Measurements from ENCODE around the gene GEMIN5. TPM values are rescaled to one million over a fixed set of nuclear protein-coding genes. Genes with fewer than 3 reads are reported as not detected.

GEMIN5 gene
- polyA plus RNA-seq, 1 of the 3 experiments (the other 2 are of a cell fraction) = 6.6 TPM

GRCh38 chr5:154881986-154882385, 56.0 kb downstream of the GEMIN5 start:
- ChIA-PET POLR2A (no interaction called here), CTCF (no interaction called here)
- TF ChIP-seq EZH2phosphoT487 (IDR thresholded peaks at IDR 0.05; ENCODE audit: borderline replicate concordance, low read depth) (no peak), MEF2A (IDR thresholded peaks at IDR 0.05; ENCODE audit: borderline replicate concordance, low read depth) (no peak), TEAD4 (IDR thresholded peaks at IDR 0.05; ENCODE audit: borderline replicate concordance, insufficient read depth) (no peak), CTCF (IDR thresholded peaks at IDR 0.05) (no peak), YY1 (IDR thresholded peaks at IDR 0.05; ENCODE audit: low read depth) (no peak)
- WGBS (ENCODE audit: low lambda C conversion rate) = 89% methylated on average over 4 of the region's 4 CpGs
- DNase-seq = no peak
- H2AFZ ChIP-seq (ENCODE audit: low read depth) = no peak overlapping the region
- no peak overlapping the region for H3K27ac ChIP-seq (ENCODE audit: low read depth in 2 of 2, low read length in 1 of 2)
- H3K79me2 ChIP-seq (ENCODE audit: insufficient read depth) = no peaks in the 10 kb centered on the region
- H3K4me2 ChIP-seq = no peak overlapping the region
- H3K9me3 ChIP-seq = peaks cover 19% of the 10 kb centered on the region; the same call in 1 of the 2 replicates
- no peaks in the 10 kb centered on the region for H3K27me3 ChIP-seq (ENCODE audit: insufficient read depth)
- H3K9ac ChIP-seq = no peak overlapping the region
- H3K36me3 ChIP-seq (replicated peaks in 1 of 2; ENCODE audit: control insufficient read depth in 1 of 2, insufficient read depth in 2 of 2, low read length in 1 of 2) = peaks cover 21 to 32% of the 10 kb centered on the region in 2 experiments
- H3K4me3 ChIP-seq (ENCODE audit: low read depth in 2 of 2, low read length in 1 of 2) = no peak overlapping the region
- no peaks in the 10 kb centered on the region for H4K20me1 ChIP-seq (ENCODE audit: insufficient read depth)
- no peaks in the 10 kb centered on the region for H3K9me2 ChIP-seq
- H3K4me1 ChIP-seq (ENCODE audit: control insufficient read depth in 1 of 2, insufficient read depth in 2 of 2, low read depth in 1 of 2, low read length in 1 of 2) = no peaks in the 10 kb centered on the region
- peaks cover 8% of the 10 kb centered on the region for H3F3A ChIP-seq (replicated peaks; ENCODE audit: insufficient read depth)

DNA sequence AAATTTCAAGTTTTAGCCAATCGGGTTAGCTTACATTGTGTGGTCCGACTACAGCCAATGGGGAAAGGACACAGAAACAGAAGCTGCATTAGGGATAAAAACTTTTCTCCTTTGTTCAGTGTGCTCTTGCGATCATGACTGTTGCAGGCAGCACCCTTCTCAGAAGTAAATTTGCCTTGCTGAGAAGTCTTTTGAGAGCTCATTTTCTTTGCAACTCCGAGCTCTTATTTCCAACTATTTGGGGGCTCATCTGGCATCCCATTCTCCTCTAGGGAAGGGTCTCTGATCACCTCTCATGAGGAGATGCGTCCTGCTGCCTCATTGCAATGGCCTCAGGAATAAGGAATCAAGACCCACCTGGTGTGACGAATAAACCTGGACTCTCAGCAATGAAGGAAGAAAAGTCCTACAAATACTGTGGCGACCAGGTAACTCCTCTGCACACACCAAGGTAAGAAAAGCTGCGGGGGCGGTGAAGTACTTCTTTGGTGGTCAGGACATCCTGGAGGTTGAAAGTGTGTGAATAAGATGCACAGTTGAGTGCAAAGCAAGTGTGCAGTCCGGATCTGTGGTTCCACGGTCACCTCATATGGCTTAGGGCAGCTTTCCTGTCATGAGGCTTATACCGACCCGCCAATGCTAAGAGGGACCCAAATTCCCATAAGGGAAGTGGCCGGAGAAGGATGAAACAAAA, 59.2 kb downstream of the GEMIN5 start:
- Histone ChIP-seq H3K79me2 (ENCODE audit: insufficient read depth) (no peaks in the 10 kb centered on the region), H3K9me2 (no peaks in the 10 kb centered on the region), H3K4me1 (ENCODE audit: control insufficient read depth in 1 of 2, insufficient read depth in 2 of 2, low read depth in 1 of 2, low read length in 1 of 2) (peaks cover 0 to under 1% of the 10 kb centered on the region in 2 experiments; a peak in 1 of 4 replicates), H4K20me1 (ENCODE audit: insufficient read depth) (no peaks in the 10 kb centered on the region), H3K4me2 (no peak overlapping the region), H3K9ac (no peak overlapping the region), H3K4me3 (ENCODE audit: low read depth in 2 of 2, low read length in 1 of 2) (no peak overlapping the region; a peak in 1 of 4 replicates), H3K9me3 (0 out of 2 replicates have a peak, but pooled peaks cover 4% of the 10 kb centered on the region), H3F3A (replicated peaks; ENCODE audit: insufficient read depth) (peaks cover 18% of the 10 kb centered on the region), H3K36me3 (replicated peaks in 1 of 2; ENCODE audit: control insufficient read depth in 1 of 2, insufficient read depth in 2 of 2, low read length in 1 of 2) (peaks cover 25 to 41% of the 10 kb centered on the region in 2 experiments), H2AFZ (ENCODE audit: low read depth) (no peak overlapping the region), H3K27ac (ENCODE audit: low read depth in 2 of 2, low read length in 1 of 2) (no peak overlapping the region), H3K27me3 (ENCODE audit: insufficient read depth) (no peaks in the 10 kb centered on the region)
- CTCF ChIA-PET = no interaction called here
- TF ChIP-seq RCOR1 (IDR thresholded peaks at IDR 0.05; ENCODE audit: low read length) = no peak
- TF ChIP-seq NFIC (IDR thresholded peaks at IDR 0.05; ENCODE audit: borderline replicate concordance) = no peak
- no peak for TF ChIP-seq MXI1 (IDR thresholded peaks at IDR 0.05; ENCODE audit: low read depth, low read length)
- TF ChIP-seq, protein P1, sequence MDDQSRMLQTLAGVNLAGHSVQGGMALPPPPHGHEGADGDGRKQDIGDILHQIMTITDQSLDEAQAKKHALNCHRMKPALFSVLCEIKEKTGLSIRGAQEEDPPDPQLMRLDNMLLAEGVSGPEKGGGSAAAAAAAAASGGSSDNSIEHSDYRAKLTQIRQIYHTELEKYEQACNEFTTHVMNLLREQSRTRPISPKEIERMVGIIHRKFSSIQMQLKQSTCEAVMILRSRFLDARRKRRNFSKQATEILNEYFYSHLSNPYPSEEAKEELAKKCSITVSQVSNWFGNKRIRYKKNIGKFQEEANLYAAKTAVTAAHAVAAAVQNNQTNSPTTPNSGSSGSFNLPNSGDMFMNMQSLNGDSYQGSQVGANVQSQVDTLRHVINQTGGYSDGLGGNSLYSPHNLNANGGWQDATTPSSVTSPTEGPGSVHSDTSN (IDR thresholded peaks at IDR 0.05) = no peak
- TF ChIP-seq SIN3A (IDR thresholded peaks at IDR 0.05; ENCODE audit: borderline replicate concordance, low read depth, low read length) = no peak
- POLR2A ChIA-PET = no interaction called here
- WGBS (ENCODE audit: low lambda C conversion rate) = 95% methylated on average over 14 of the region's 14 CpGs
- no peak for DNase-seq
